ENCODE data around the gene STIMATE. TPM values are rescaled to one million over a fixed set of nuclear protein-coding genes. Genes with fewer than 3 reads are reported as not detected.

The STIMATE gene
- total and polyA plus RNA-seq, 4 donors, result 14.0 to 24.4 (median 20.9) TPM

DNA sequence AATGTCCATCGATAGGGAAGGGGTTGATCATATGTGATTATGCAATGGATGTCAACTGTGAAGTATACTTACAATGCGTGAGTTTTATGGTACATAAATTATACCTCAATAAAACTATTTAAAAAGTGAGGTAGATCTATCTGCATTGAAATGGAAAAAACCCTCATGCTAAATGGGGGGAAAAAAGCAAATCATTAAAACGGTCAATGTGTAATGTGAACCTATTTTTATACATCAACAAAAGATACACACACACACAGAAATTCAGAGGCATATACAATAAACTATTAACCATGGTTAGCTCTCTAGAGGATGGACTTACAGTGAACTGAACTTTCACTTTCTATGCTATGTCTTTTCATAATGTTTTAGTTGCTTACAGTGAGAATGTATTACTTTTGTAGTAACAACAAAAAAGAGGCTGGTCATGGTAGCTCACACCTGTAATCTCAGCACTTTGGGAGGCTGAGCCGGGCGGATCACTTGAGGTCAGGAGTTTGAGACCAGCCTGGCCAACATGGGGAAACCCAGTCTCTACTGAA, 23.1 kb downstream of the STIMATE start:
- TF ChIP-seq FOXA2 (IDR thresholded peaks at IDR 0.05) (no peak), YY1 (IDR thresholded peaks at IDR 0.05) (no peak), TAF1 (conservative IDR thresholded peaks at IDR 0.05) (no peak), RAD21 (IDR thresholded peaks at IDR 0.05) (no peak), FOXA1 (IDR thresholded peaks at IDR 0.05) (no peak), HNF4G (IDR thresholded peaks at IDR 0.05) (no peak)
- TF ChIP-seq, protein P1, sequence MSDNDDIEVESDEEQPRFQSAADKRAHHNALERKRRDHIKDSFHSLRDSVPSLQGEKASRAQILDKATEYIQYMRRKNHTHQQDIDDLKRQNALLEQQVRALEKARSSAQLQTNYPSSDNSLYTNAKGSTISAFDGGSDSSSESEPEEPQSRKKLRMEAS (IDR thresholded peaks at IDR 0.05), result no peak
- TF ChIP-seq, protein P2, sequence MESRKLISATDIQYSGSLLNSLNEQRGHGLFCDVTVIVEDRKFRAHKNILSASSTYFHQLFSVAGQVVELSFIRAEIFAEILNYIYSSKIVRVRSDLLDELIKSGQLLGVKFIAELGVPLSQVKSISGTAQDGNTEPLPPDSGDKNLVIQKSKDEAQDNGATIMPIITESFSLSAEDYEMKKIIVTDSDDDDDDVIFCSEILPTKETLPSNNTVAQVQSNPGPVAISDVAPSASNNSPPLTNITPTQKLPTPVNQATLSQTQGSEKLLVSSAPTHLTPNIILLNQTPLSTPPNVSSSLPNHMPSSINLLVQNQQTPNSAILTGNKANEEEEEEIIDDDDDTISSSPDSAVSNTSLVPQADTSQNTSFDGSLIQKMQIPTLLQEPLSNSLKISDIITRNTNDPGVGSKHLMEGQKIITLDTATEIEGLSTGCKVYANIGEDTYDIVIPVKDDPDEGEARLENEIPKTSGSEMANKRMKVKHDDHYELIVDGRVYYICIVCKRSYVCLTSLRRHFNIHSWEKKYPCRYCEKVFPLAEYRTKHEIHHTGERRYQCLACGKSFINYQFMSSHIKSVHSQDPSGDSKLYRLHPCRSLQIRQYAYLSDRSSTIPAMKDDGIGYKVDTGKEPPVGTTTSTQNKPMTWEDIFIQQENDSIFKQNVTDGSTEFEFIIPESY (IDR thresholded peaks at IDR 0.05), result no peak
- no peaks in the 10 kb centered on the region for H3K27me3 ChIP-seq (ENCODE audit: control insufficient read depth in 4 of 4, insufficient read depth in 4 of 4, low read length in 3 of 4)
- H3K36me3 ChIP-seq (ENCODE audit: control insufficient read depth in 4 of 4, insufficient read depth in 3 of 4, low read depth in 1 of 4, low read length in 3 of 4), result peaks cover 0 to 3% (median 0%) of the 10 kb centered on the region in 4 donors
- no peak overlapping the region for H3K4me3 ChIP-seq (ENCODE audit: low read depth in 1 of 3, low read length in 3 of 3)
- no peak overlapping the region for H3K27ac ChIP-seq (ENCODE audit: low read depth in 1 of 2, low read length in 2 of 2)
- H3K9ac ChIP-seq (ENCODE audit: low read depth in 1 of 2, low read length in 2 of 2), result no peak overlapping the region
- H3K9me3 ChIP-seq (ENCODE audit: control insufficient read depth in 4 of 4, low read length in 3 of 4), result no peaks in the 10 kb centered on the region
- H3K4me1 ChIP-seq (ENCODE audit: control insufficient read depth in 4 of 4, insufficient read depth in 4 of 4, low read length in 3 of 4), result peaks cover 0 to 7% (median 1%) of the 10 kb centered on the region in 4 donors
- no peak for DNase-seq (ENCODE audit: low spot score)
- 85% methylated on average over 5 of the region's 5 CpGs for WGBS

DNA sequence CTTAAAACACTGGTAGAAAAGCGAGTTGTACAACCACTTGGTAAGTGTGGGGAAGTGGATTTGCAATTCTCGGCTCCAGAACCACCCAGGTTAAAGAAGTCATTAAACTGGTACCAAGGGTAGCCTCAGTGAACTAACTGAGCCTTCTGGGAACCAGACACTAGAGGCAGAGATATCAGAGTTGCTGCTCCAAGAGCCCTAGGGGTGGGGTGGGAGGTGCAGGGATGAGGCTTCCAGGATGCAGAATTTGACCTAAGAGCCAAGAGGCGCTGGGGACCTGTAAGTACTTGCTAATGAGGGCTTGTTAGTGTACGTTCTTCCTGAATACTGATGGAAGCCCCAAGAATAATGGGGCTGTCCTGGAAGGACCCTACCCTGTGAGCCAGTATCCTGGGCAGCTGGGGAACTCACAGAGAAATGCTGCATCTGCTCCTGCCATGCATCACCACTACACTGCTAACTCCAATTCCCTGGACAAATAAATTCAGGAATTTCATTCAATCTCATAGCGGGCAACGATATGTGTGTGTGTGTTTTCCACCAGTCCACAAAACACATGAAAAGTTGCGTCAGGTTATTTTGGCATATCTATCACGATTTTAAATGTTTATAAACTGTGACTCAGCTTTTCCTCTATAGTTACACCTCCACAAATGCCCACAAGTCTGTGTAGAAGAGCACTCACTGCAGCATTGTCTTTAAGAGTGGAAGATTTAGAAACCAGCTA, 23.8 kb downstream of the STIMATE start:
- Histone ChIP-seq H3K27ac (ENCODE audit: low read depth in 1 of 2, low read length in 2 of 2) (no peak overlapping the region), H3K9me3 (ENCODE audit: control insufficient read depth in 4 of 4, low read length in 3 of 4) (no peaks in the 10 kb centered on the region), H3K27me3 (ENCODE audit: control insufficient read depth in 4 of 4, insufficient read depth in 4 of 4, low read length in 3 of 4) (no peaks in the 10 kb centered on the region), H3K36me3 (ENCODE audit: control insufficient read depth in 4 of 4, insufficient read depth in 3 of 4, low read depth in 1 of 4, low read length in 3 of 4) (no peaks in the 10 kb centered on the region), H3K9ac (ENCODE audit: low read depth in 1 of 2, low read length in 2 of 2) (no peak overlapping the region), H3K4me3 (ENCODE audit: low read depth in 1 of 3, low read length in 3 of 3) (no peak overlapping the region), H3K4me1 (ENCODE audit: control insufficient read depth in 4 of 4, insufficient read depth in 4 of 4, low read length in 3 of 4) (peaks cover 0 to 4% (median 1%) of the 10 kb centered on the region in 4 donors)
- TF ChIP-seq RAD21 (IDR thresholded peaks at IDR 0.05) (peak in 1 of 2 donors; percentile 30), JUND (IDR thresholded peaks at IDR 0.05) (peak in 1 of 2 donors; percentile 83), CTCF (IDR thresholded peaks at IDR 0.05; ENCODE audit: low read depth, low read length, missing input control) (peak; percentile 3), SP1 (IDR thresholded peaks at IDR 0.05) (no peak)
- DNase-seq (ENCODE audit: low spot score), result no peak
- WGBS, result 70% methylated on average over 8 of the region's 8 CpGs

DNA sequence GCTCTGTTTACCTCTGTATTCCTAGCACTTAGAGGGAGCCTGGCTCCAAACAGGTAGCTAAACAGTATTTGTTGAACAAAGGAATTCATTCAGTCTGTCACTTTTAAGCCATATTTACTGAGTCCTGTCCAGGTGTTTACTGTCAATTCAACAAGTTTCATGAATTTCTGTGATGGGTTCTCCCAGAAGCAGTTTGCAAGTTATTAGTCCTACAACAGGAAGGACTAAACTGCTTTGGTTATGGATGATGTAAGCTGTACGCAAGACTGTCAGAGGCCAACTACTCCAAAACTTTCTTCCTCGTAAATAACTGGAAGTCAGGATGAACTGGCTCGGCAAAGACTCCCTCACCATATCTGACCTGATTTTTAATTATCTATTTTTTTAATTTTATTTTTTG, 25.1 kb downstream of the STIMATE start:
- Histone ChIP-seq H3K27ac (ENCODE audit: low read depth in 1 of 2, low read length in 2 of 2) (no peak overlapping the region), H3K36me3 (ENCODE audit: control insufficient read depth in 4 of 4, insufficient read depth in 3 of 4, low read depth in 1 of 4, low read length in 3 of 4) (no peaks in the 10 kb centered on the region)
- 90% methylated on average over 3 of the region's 3 CpGs for WGBS
- TF ChIP-seq, protein P3, sequence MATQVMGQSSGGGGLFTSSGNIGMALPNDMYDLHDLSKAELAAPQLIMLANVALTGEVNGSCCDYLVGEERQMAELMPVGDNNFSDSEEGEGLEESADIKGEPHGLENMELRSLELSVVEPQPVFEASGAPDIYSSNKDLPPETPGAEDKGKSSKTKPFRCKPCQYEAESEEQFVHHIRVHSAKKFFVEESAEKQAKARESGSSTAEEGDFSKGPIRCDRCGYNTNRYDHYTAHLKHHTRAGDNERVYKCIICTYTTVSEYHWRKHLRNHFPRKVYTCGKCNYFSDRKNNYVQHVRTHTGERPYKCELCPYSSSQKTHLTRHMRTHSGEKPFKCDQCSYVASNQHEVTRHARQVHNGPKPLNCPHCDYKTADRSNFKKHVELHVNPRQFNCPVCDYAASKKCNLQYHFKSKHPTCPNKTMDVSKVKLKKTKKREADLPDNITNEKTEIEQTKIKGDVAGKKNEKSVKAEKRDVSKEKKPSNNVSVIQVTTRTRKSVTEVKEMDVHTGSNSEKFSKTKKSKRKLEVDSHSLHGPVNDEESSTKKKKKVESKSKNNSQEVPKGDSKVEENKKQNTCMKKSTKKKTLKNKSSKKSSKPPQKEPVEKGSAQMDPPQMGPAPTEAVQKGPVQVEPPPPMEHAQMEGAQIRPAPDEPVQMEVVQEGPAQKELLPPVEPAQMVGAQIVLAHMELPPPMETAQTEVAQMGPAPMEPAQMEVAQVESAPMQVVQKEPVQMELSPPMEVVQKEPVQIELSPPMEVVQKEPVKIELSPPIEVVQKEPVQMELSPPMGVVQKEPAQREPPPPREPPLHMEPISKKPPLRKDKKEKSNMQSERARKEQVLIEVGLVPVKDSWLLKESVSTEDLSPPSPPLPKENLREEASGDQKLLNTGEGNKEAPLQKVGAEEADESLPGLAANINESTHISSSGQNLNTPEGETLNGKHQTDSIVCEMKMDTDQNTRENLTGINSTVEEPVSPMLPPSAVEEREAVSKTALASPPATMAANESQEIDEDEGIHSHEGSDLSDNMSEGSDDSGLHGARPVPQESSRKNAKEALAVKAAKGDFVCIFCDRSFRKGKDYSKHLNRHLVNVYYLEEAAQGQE (IDR thresholded peaks at IDR 0.05), result no peak
- no peak for TF ChIP-seq SP1 (IDR thresholded peaks at IDR 0.05)
- TF ChIP-seq CTCF (IDR thresholded peaks at IDR 0.05; ENCODE audit: low read depth, low read length, missing input control), result no peak
- no peak for TF ChIP-seq RAD21 (IDR thresholded peaks at IDR 0.05)
- no peak for TF ChIP-seq TAF1 (conservative IDR thresholded peaks at IDR 0.05)
- no peak for TF ChIP-seq FOXA1 (IDR thresholded peaks at IDR 0.05)
- no peak for TF ChIP-seq NR2F2 (IDR thresholded peaks at IDR 0.05)
- TF ChIP-seq YY1 (IDR thresholded peaks at IDR 0.05), result no peak
- TF ChIP-seq, protein P2 (IDR thresholded peaks at IDR 0.05), result no peak
- TF ChIP-seq JUND (IDR thresholded peaks at IDR 0.05), result no peak

More for the DNA sequence above, 25.1 kb downstream of the STIMATE start:
- H3K9ac ChIP-seq (ENCODE audit: low read depth in 1 of 2, low read length in 2 of 2), result no peak overlapping the region
- no peak for DNase-seq (ENCODE audit: low spot score)
- H3K4me1 ChIP-seq (ENCODE audit: control insufficient read depth in 4 of 4, insufficient read depth in 4 of 4, low read length in 3 of 4), result peaks cover 0 to 4% (median 1%) of the 10 kb centered on the region in 4 donors
- H3K4me3 ChIP-seq (ENCODE audit: low read depth in 1 of 3, low read length in 3 of 3), result no peak overlapping the region
- no peaks in the 10 kb centered on the region for H3K9me3 ChIP-seq (ENCODE audit: control insufficient read depth in 4 of 4, low read length in 3 of 4)
- H3K27me3 ChIP-seq (ENCODE audit: control insufficient read depth in 4 of 4, insufficient read depth in 4 of 4, low read length in 3 of 4), result no peaks in the 10 kb centered on the region
